ENCODE data around the gene HSPA1L.
"Not testable (repeated sequence)": the region's sequence is repeated elsewhere in the genome, so short reads cannot be mapped to it uniquely, and the experiment has no call there.

HSPA1L gene

GRCh38 chr6:31815025-31815838 lies at the start of gene HSPA1L, which contains the start of gene HSPA1A:
HSPA1L (minus strand) TSS chr6:31815283; CDS start chr6:31811972, 3,311 bp downstream.
HSPA1A (plus strand) TSS chr6:31815543; CDS start chr6:31815757, 214 bp downstream.
- peak; percentile 89 for DNase-seq

GRCh38 chr6:31864818-31865204 lies 49.7 kb upstream of the HSPA1L start:
- no peak for DNase-seq

DNA sequence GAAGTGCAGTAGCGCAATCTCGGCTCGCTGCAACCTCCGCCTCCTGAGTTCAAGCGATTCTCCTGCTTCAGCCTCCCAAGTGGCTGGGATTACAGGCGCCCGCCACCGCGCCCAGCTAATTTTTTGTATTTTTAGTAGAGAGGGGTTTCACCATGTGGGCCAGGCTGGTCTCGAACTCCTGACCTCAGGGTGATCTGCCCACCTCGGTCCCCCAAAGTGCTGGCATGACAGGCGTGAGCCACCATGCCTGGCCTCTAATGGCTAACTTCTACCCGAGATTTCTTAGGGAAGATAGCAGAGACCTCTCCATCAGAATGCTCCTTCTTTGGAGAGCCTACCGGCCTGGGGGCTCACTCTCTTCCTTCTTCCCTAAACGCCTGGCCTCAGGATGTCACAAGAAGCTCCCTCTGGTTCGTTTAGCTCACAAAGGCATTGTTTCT lies 49.1 kb upstream of the HSPA1L start:
- not testable (repeated sequence) for DNase-seq

GRCh38 chr6:31862344-31863235 lies 47.5 kb upstream of the HSPA1L start, which contains the start of gene NEU1:
NEU1 (minus strand) TSS chr6:31862821; CDS start chr6:31862776, 45 bp downstream.
- DNase-seq: peak; percentile 99

GRCh38 chr6:31861919-31862343 lies 46.8 kb upstream of the HSPA1L start:
- no peak for DNase-seq

- no peak for DNase-seq
Measured at GRCh38 chr6:31861150-31861549, 46.1 kb upstream of the HSPA1L start.

DNA sequence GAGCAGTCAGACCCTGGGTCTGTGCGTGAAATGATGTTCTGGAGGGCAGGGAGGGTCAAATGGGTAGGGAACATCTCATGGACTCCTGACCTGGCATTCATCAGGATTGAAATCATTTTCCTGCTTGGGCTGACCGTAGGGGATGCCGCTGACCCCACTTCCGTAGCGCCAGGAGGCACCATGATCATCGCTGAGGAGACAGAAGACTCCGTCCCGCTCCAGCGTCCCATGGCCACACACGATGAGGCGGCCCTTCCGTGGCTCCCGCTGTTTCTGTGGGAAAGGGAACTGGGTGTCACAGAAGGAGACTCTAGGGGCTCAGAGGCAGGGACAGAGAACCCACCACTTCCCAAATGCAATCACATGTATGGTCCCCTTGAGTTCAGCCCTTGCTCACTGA lies 45.3 kb upstream of the HSPA1L start:
- no peak for DNase-seq

GRCh38 chr6:31859923-31860322 lies 44.8 kb upstream of the HSPA1L start:
- DNase-seq: no peak

DNA sequence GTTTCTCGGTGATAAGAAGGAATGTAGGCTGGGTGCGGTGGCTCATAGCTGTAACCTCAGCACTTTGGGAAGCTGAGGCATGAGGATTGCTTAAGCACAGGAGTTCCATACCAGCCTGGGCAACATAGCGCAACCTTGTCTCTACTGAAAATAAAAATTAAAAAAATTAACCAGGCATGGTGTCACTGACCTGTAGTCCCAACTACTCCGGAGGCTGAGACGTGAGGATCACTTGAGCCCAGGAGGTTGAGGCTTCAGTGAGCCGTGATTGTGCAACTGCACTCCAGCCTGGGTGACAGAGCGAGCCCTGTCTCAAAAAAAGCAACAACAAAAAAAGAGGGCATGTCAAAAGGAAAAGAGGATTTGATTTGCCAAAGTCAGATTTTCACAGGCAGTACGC lies 43.6 kb upstream of the HSPA1L start:
- no peak for DNase-seq

DNA sequence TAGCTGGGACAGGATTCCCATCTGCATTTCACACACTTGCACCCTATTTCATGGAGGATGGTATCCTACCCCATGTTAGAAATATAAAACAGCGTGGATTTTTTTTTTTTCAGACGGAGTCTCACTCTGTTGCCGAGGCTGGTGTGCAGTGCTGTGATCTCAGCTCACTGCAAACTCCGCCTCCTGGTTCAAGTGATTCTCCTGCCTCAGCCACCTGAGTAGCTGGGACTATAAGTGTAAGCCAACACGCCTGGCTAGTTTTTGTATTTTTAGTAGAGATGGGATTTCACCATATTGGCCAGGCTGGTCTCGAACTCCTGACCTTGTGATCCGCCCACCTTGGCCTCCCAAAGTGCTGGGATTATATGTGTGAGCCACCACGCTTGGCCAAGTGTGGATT lies 42.7 kb upstream of the HSPA1L start:
- not testable (repeated sequence) for DNase-seq

GRCh38 chr6:31851980-31852718 lies 37.1 kb upstream of the HSPA1L start:
- not testable (repeated sequence) for DNase-seq

DNA sequence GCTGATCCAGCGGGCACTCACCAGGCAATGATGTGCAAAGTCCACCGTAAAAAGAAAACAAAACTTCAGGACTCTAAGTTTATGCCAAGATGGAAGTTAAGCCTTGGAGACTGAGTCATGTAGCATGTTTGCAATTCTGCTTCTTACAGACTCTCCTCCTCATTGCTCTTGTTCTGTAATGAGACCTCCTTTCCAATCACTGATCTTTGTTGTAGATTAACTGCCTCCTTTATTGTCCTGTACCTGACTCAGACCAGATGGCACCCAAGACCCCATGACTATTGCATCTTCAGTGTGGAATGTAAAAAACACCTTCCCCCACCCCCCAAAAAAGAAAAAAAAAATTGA lies 36.4 kb upstream of the HSPA1L start:
- no peak for DNase-seq

DNA sequence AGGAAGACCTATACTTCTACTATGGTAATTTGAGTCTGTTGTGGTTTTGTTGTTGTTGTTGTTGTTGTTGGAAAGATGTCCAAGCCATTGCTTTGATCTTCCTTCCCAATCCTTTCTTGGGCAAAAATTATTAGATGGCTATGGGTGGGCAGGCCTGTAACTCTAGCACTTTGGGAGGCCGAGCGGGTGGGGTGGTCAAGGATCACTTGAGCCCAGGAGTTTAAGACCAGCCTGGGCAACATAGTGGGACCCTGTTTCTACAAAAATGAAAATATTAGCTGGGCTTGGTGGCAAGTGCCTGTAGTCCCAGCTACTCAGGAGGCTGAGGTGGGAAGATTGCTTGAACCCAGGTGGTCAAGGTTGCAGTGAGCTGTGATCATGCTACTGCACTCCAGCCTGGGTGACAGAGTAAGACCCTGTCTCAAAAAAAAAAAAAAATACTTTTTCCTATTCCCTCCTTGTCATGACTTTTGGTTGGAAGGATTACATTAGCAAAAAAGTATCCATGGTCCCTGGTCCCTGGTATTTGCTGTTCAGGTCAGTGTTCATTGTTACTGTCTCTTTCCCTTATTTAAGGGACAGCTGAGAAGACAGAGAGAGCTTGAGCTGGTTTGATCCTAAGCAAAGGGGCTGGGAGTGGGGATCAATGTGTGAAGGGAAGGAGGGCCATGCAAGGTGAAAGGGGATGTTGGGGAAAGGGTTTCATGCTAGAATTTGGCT lies 35.8 kb upstream of the HSPA1L start:
- no peak for DNase-seq

DNA sequence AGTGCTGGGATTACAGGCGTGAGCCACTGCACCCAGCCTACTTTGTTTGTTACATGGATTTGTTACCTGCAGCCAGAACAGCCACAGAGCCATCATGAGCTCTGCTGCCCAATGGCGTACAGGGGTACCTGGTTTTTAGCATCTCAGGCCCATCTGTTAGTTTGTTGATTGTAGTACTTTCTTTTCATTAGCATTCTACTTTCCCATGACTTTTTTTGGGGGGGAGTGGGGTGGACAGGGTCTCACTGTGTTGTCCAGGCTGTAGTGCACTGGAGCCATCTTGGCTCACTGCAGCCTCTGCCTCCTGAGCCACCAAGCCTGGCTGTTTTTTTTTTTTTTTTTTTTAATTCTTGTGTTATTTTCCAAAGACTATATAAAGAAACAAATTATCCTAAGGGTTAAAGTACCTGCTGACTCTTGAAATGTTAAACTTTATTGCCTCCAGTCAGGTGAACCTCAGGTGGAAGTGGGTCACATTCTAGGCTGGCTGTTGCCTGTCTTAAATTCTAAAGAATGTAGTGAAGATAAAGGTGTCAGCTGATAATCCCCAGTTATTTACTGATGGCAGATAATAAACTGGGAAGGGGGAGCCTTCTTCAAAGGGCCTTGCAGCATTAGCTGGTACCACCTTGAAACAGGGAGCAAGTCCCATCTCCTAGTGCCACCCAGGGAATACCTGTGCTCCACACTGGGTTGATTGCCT lies 32.3 kb upstream of the HSPA1L start:
- DNase-seq: no peak

GRCh38 chr6:31844507-31844906 lies 29.4 kb upstream of the HSPA1L start:
- DNase-seq: no peak

DNA sequence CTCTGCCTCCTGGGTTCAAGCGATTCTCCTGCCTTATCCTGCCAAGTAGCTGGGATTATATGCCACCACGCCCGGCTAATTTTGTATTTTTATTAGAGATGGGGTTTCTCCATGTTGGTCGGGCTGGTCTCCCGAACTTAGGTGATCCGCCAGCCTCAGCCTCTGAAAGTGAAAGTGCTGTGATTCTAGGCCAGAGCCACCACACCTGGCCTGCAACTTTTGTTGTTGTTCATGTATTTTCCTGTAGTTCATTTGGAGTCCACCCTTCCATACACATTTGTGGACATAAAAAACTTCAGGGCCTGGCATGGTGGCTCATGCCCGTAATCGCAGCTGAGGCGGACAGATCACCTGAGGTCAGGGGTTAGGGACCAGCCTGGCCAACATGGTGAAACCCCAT lies 27.0 kb upstream of the HSPA1L start:
- DNase-seq: no peak

DNA sequence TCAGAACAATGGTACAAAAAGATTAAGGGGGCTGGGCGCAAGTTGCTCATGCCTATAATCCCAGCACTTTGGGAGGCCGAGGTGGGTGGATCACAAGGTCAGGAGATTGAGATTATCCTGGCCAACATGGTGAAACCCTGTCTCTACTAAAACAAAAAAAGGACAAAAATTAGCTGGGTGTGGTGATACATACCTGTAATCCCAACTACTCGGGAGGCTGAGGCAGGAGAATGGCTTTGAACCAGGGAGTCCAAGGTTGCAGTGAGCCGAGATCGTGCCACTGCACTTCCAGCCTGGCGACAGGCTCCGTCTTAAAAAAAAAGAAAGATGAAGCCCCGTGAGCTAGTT lies 24.7 kb upstream of the HSPA1L start:
- not testable (repeated sequence) for DNase-seq

DNA sequence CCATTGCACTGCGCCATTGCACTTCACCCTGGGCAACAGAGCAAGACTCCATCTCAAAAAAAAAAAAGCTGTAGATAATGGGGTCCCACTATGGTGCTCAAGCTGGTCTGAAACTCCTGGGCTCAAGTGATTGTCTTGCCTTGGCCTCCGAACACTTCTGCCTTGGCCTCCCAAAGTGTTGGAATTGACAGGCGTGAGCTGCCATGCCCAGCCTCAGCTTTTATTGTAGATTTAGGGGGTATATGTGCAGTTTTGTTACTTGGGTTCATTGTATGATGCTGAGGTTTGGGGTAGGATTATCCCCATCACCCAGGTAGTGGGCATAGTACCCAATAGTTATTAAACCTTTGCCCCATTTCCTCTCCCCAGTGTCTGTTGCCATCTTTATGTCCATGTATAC lies 23.9 kb upstream of the HSPA1L start:
- DNase-seq: no peak

- not testable (repeated sequence) for DNase-seq
Measured at GRCh38 chr6:31838114-31838553, 23.1 kb upstream of the HSPA1L start.

DNA sequence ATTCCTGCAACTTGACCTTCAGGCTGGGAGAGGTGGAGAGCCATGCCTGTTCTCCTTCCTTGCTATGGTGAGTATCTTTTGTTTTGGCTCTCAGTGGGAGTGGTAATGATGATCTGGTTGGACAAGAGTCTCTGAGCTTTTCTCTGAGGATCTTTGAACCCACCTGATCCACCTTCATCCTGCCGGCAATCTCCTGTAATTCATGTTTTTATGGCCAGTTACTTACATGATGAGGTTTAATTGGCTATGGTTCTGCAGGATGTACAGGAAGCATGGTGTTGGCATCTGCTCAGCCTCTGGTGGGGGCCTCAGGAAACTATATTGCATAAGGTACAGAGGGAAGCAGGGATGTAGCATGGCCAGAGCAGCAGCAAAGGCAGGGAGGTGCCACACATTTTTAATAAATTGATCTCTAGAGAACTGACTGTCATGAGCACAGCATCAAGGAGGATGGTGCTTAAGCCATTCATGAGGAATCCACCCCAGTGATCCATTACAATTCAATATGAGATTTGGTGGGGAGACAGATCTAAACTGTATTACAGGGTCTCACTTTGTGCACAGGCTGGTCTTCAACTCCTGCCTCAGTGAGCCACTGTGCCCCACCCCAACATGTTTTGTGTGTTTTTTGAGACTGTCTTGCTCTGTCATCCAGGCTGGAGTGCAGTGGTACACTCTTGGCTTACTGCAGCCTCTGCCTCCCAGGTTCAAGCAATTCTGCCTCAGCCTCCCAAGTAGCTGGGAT lies 22.5 kb upstream of the HSPA1L start:
- no peak for DNase-seq
